Upper lobe of left lung (tissue), 6 donors: ENCODE data around the gene C1orf232. TPM values are rescaled to one million over a fixed set of nuclear protein-coding genes. Genes with fewer than 3 reads are reported as not detected.

ENCODE experiments used
- ATAC-seq, 2 donors: fragments of 200-7000 bp; cut with Tn5 transposase; one replicate each; pipeline ENCODE4 v1.9.1; 2022; ENCODE audit warnings: mild to moderate bottlenecking in 2 of 2, moderate library complexity in 2 of 2; ENCODE audit not compliant: low FRiP score in 2 of 2
- DNase-seq, 2 donors: peaks; one replicate each; pipeline ENCODE4 v3.0.0-alpha.2; 2019 to 2020
- H3K27ac ChIP-seq, 4 donors: fragments of 200-600 bp; sonication (generic); one replicate each; pipeline ENCODE4 v1.5.1; 2016 to 2019
- H3K27me3 ChIP-seq, 4 donors: fragments of 200-600 bp; sonication (generic); one replicate each; pipeline ENCODE4 v1.5.1; 2017 to 2019
- H3K36me3 ChIP-seq, 4 donors: fragments of 200-600 bp; sonication (generic); one replicate each; pipeline ENCODE4 v1.5.1; 2016 to 2019
- H3K4me1 ChIP-seq, 4 donors: fragments of 200-600 bp; sonication (generic); one replicate each; pipeline ENCODE4 v1.5.1; 2018 to 2019
- H3K4me3 ChIP-seq, 4 donors: fragments of 200-600 bp; sonication (generic); one replicate each; pipeline ENCODE4 v1.5.1; 2017 to 2019; ENCODE audit warnings: mild to moderate bottlenecking in 2 of 4, moderate library complexity in 1 of 4
- H3K9me3 ChIP-seq, 4 donors: fragments of 200-600 bp; sonication (generic); one replicate each; pipeline ENCODE4 v1.5.1; 2018 to 2019
- CTCF ChIP-seq, 6 experiments: fragments of 450-650 bp in 4 of 6; fragments of 200-600 bp in 2 of 6; sonication (generic) in 2 of 6; IDR thresholded peaks; one replicate each; pipeline ENCODE4 v1.5.1; 2016 to 2019; ENCODE audit warnings: antibody characterized with exemption in 6 of 6
- EP300 ChIP-seq, 4 donors: sonication (generic); formaldehyde crosslinking; IDR thresholded peaks; one replicate each; pipeline ENCODE4 v1.5.1; 2017; ENCODE audit warnings: antibody characterized with exemption in 4 of 4, control low read depth in 2 of 4
- POLR2A ChIP-seq, 4 donors: fragments of 450-650 bp; IDR thresholded peaks; one replicate each; pipeline ENCODE4 v1.5.1; 2016 to 2017; ENCODE audit warnings: antibody characterized with exemption in 4 of 4, mild to moderate bottlenecking in 2 of 4
- POLR2AphosphoS5 ChIP-seq, 2 donors: sonication (generic); formaldehyde crosslinking; IDR thresholded peaks; one replicate each; pipeline ENCODE4 v1.5.1; 2017; ENCODE audit warnings: antibody characterized with exemption in 2 of 2
- WGBS, 2 donors: methylation state at CpG; one replicate each; pipeline ENCODE4 v1.1.5; 2017 to 2018; 5-methylcytosine and 5-hydroxymethylcytosine counted together
- total RNA-seq, 6 donors: library from RNA; depleted of rRNA in 4 of 6; stranded (reverse); fragments of >200 nt in 4 of 6; gene quantifications; one replicate each; pipeline versions ENCODE4 v1.1.0 to v1.2.1, GENCODE V29; 2016 to 2021
- donor health status: DM: no; HTN: no; CAD: no; lungs with moderate emphysema.
- donor health status: DM: no; HTN: yes; CAD: no; lungs with severe emphysema.

The C1orf232 gene
- total RNA-seq, 6 donors from 2014 or later, result not detected

DNA sequence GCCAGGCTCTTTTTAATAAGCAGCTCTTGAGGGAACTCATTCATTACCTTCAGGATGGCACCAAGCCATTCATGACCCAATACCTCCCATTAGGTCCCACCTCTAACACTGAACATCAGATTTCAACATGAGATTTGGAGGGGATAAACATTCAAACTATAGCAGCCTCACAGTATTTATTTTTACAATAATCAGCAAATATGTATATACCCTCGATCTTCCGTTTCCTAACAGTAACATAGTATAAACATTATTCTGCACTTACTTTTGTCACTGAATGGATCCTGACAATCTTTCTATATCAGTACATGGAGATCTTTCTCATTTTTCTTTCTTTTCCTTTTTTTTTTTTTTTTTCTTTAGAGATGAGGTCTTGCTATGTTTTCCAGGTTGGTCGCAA lies 27.0 kb upstream of the C1orf232 start:
- no peak overlapping the region for H3K4me3 ChIP-seq
- ATAC-seq, result no peak
- no peak overlapping the region for H3K27ac ChIP-seq
- no peaks in the 10 kb centered on the region for H3K36me3 ChIP-seq
- 72 to 73% methylated on average over 3 of the region's 3 CpGs for WGBS, 2 donors
- H3K27me3 ChIP-seq, result no peaks in the 10 kb centered on the region
- TF ChIP-seq POLR2AphosphoS5 (IDR thresholded peaks at IDR 0.05), result no peak
- TF ChIP-seq CTCF (IDR thresholded peaks at IDR 0.05), result no peak
- no peak for TF ChIP-seq POLR2A (IDR thresholded peaks at IDR 0.05)
- no peak for TF ChIP-seq EP300 (IDR thresholded peaks at IDR 0.05)
- H3K4me1 ChIP-seq, result peaks cover 0 to 2% (median 0%) of the 10 kb centered on the region in 4 donors
- no peaks in the 10 kb centered on the region for H3K9me3 ChIP-seq
- DNase-seq, result no peak

- ATAC-seq (no peak), DNase-seq (no peak)
- Histone ChIP-seq H3K27me3 (no peaks in the 10 kb centered on the region), H3K36me3 (peaks cover 0 to 9% (median 2%) of the 10 kb centered on the region in 4 donors), H3K4me1 (no peaks in the 10 kb centered on the region), H3K27ac (no peak overlapping the region), H3K9me3 (no peaks in the 10 kb centered on the region), H3K4me3 (no peak overlapping the region)
- WGBS, 2 donors, result 21 to 40% methylated on average over 3 of the region's 3 CpGs
- TF ChIP-seq POLR2AphosphoS5 (IDR thresholded peaks at IDR 0.05), result no peak
- TF ChIP-seq EP300 (IDR thresholded peaks at IDR 0.05), result no peak
- no peak for TF ChIP-seq CTCF (IDR thresholded peaks at IDR 0.05)
- TF ChIP-seq POLR2A (IDR thresholded peaks at IDR 0.05), result no peak
These were observed 23.0 kb upstream of the C1orf232 start for GRCh38 chr1:26191739-26192138.

- 47 to 60% methylated on average over 11 to 16 of the region's 16 CpGs for WGBS, 2 donors
- ATAC-seq, result no peak
These were observed 21.7 kb upstream of the C1orf232 start, which contains the start of gene CATSPER4 for GRCh38 chr1:26190373-26190987. Gene CATSPER4 (plus strand): TSS chr1:26190602. CDS start chr1:26190628, 26 bp downstream.

DNA sequence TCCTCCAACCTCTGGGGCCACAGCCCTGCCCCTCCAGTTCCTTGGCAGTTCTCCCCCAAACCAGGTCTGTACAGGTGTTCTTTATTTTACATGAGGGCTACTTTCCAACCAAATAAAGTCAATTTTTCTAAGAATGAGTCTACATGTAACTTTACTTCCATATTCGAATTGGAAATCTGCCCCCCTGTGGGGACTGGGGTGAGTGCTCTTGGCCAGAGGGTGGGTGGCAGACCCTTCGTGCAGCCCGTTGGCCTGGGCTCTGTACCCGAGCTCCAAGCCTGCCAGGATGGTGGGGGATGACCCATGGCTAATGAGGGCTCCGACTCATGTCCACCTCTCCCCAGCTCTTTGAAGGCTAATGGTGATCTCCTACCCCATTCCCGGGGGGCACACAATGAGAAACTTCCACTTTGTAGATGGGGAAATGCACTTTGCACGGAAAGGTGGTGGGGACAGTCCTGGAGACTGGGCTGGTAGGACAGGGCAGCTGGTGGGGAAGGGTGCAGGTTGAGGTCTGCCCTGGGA lies 21.1 kb upstream of the C1orf232 start:
- peaks cover 0 to 14% (median 2%) of the 10 kb centered on the region in 4 donors for H3K36me3 ChIP-seq
- H3K27ac ChIP-seq, result no peak overlapping the region
- 80 to 87% methylated on average over 7 of the region's 7 CpGs for WGBS, 2 donors
- no peak overlapping the region for H3K4me3 ChIP-seq
- TF ChIP-seq POLR2A (IDR thresholded peaks at IDR 0.05) (no peak), POLR2AphosphoS5 (IDR thresholded peaks at IDR 0.05) (no peak), EP300 (IDR thresholded peaks at IDR 0.05) (no peak), CTCF (IDR thresholded peaks at IDR 0.05) (no peak)
- DNase-seq (no peak), ATAC-seq (no peak)
- H3K4me1 ChIP-seq, result no peaks in the 10 kb centered on the region
- H3K27me3 ChIP-seq, result no peaks in the 10 kb centered on the region
- no peaks in the 10 kb centered on the region for H3K9me3 ChIP-seq

More at GRCh38 chr1:26190373-26190987, 21.7 kb upstream of the C1orf232 start, which contains the start of gene CATSPER4:
- DNase-seq, result no peak
- Histone ChIP-seq H3K27ac (no peak within 1 kb of the TSS), H3K27me3 (no peaks in the 10 kb centered on the region), H3K36me3 (peaks cover 0 to 11% (median 2%) of the 10 kb centered on the region in 4 donors), H3K4me3 (no peak within 1 kb of the TSS), H3K4me1 (no peaks in the 10 kb centered on the region), H3K9me3 (no peaks in the 10 kb centered on the region)
- TF ChIP-seq POLR2A (IDR thresholded peaks at IDR 0.05) (no peak), CTCF (IDR thresholded peaks at IDR 0.05) (no peak), EP300 (IDR thresholded peaks at IDR 0.05) (no peak), POLR2AphosphoS5 (IDR thresholded peaks at IDR 0.05) (no peak)
